ENCODE data around the gene RNF150.

- TF ChIP-seq CTCF (IDR thresholded peaks at IDR 0.05; ENCODE audit: low read depth, low read length) (no peak), EZH2phosphoT487 (IDR thresholded peaks at IDR 0.05; ENCODE audit: low read depth) (no peak)
These were observed 283.7 kb downstream of the RNF150 start for GRCh38 chr4:140849526-140849925.

Measured in OCI-LY3 (cell line).